Stimulated activated CD8-positive, alpha-beta memory T cell treated with anti-CD3 and anti-CD28 coated beads, Interleukin-15, amount 100 ng/mL, for 24 hours (primary cell): Measurements from ENCODE around the gene PRX.
"Not testable (repeated sequence)": the region's sequence is repeated elsewhere in the genome, so short reads cannot be mapped to it uniquely, and the experiment has no call there.

ENCODE experiments used
- DNase-seq: peaks from one replicate; pipeline ENCODE4 v3.0.0-alpha.2; 2020; ENCODE audit warnings: low read depth

Gene PRX

DNA sequence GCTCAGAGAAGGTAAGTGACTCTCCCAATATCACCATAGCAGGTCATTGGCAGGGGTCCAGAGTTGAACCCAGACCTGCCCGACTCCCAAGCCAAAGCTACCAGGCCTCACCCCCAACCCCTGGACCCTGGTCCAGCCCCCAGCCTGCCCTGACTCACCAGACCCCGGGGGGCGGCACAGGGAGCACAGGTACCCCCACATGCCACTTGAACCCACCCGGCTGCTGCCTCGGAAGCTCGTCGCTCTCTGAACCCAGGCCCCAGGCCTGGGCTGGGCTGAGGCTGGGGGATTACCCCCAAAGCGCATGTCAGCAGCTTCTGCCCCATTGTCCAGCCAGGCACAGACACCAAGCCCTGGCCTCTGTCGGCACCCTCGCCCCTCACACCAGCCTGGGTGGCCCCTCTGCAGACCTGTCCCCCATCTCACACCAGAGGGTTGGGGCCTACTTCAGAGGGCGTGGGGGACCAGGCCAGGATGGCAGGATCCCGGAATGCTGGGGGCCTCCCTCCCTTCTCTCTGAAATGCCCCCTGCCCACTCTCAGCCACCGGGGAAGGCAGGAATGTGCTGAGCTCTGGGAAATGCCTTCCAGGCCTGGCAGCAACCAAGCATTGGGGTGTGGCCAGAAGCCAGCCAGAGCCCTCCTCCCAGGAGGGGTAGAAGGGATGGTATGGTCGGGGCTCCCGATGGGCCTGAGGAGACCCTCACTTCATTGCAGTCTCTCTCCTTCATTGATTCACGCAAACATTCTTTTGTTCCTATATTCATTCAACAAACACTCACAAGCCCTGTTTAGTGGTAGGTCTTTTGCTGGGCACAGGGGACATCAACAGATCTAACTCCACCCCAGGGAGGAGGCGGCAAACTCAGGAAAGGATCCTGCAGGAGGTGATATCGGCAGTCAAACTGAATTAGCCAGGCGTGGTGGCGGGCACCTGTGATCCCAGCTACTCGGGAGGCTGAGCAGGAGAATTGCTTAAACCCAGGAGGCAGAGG, 1.7 kb upstream of the PRX start:
- DNase-seq = no peak

DNA sequence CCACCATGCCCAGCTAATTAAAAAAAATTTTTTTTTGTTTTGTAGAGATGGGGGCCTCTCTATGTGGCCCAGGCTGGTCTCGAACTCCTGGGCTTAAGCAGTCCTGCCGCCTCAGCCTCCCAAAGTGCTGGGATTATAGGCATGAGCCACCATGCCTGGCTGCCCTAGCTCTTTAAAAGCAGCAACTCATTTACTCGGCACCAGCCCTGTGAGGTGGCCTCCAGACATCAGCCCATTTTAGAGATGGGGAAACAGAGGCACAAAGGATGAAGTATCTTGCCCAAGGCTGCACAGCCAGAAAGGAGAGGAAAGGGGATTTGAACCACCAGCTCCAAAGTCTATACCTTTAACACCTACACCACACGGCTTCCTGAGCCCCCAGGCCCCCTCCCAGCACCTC, 312 bp downstream of the PRX start:
- no peak for DNase-seq

DNA sequence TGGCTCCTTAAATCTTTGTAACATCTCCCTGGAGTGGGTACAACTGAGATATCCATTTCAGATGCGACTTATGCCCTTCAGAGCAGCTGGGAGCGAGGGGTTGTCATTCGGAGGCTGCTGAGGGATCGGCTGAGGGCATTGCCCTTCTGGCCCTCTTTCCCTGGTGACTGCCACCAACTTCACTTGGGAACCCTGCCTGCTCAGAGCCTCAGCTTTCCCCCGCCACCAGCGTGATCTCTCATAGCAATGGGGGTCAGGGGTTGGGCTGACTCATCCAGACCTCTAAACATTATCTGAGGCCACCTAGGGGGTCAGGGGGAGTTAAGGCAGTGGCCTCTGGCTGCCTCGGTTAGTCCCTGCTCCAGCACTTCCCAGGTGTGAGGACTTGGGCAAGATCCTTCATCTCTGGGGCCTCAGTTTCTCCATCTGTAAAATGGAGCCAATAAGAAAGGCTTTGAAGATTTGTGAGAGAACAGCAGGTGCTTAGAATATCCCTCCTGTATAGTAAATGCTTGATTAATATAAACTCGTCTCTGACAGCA, 1.1 kb downstream of the PRX start:
- DNase-seq = no peak

DNA sequence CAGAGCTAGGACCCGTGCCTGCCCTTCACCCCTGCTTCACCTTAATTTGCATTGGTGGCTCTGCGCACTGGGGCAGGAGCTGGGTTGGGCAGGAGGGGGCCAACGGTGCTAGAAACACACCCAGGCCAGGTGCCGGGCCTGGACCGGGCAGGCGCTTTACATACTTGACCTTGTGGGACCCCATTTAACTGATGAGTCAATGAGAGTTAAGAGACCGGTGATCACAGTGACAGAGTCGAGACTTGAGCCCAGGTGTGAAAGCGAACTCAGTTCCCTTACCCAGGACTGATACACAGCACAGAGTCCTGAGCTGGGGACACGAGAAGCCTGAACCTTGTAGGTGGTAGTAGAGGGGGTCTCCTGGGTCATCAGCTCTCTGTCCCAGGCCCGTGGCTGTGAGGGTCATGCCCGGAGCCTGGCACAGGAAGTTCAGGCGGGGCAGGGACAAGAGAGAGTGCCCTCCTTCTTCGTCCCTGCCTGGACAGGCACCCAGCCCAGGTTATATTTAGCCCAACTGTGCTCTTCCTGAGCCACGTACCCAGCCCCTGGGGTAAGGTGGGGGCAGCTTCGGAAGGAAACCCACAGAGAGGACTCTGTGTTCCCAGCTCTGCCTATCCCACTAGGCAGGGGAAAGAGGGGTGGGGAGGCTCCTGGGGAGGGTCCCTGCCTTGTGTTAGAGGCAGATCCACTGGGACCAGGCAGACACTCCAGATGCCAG, 1.9 kb downstream of the PRX start:
- no peak for DNase-seq

DNA sequence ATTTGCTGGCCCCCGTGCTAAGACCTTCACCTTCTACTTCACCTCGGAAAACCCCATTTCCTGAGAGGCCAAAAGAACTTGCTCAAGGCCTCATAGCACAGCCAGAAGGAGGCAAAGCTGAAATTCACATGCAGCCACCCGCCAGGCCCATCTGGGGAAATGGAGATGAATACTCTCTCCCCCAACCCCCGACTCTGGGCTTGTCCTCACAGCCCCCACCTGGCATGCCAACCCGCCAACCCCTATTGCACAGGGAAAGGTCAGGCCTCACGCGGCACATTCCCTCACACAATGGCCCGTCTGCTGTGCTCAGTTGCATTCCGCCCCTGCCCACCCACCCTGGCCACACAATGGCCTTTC, 3.2 kb downstream of the PRX start:
- DNase-seq = no peak

DNA sequence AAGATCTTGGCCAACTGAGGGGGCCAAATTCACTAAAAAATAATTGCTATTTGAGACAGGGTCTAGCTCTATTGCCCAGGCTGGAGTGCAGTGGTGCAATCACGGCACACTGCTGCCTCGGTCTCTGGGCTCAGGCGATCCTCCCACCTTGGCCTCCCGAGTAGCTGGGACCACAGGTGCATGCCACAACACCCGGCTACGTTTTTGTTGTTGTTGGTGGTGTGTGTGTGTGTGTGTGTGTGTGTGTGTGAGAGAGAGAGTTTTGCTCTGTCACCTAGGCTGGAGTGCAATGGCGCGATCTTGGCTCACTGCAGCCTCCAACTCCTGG, 4.6 kb downstream of the PRX start:
- DNase-seq = not testable (repeated sequence)

DNA sequence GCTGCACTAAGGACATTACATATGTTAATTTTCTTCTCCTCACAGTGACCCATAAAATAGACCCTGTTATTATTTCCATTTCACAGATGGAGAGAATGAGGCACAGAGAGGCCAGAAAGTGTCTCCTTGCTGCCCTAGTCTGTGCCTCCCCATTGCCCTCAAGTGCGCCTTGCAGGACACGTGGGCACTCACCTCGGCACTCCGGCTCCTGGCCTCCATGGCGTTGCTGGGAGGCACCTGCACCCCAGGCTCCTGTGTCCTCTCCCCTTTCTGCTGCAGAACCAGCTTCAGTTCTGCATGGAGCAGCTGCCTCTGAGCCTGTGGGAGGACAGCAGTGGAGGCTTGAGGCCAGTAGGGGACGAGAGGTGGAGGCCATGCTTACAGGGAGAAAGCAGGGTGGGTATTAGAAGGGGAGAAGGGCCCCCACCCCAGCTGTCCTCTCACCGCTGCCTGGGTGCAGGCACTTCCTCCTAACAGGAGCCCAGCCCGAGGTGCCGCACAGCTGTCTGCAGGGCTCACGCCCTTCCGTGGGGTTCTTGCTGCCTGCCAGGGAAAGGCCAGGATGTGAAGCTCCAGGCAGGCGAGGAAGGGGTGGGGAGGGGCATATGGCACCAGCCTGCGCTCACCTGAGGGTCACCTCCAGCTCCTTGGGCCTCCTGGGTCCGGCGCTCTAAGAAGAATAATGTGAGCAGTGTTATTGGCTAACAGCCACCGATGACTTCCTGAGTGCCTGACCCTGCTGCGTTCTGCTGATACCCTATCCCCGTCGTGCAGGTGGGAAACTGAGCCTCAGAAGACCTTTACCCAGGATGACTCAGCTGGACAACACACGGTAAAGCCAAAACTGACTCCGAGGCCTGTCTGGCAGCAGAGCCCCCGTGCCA, 5.2 kb downstream of the PRX start:
- DNase-seq = no peak

DNA sequence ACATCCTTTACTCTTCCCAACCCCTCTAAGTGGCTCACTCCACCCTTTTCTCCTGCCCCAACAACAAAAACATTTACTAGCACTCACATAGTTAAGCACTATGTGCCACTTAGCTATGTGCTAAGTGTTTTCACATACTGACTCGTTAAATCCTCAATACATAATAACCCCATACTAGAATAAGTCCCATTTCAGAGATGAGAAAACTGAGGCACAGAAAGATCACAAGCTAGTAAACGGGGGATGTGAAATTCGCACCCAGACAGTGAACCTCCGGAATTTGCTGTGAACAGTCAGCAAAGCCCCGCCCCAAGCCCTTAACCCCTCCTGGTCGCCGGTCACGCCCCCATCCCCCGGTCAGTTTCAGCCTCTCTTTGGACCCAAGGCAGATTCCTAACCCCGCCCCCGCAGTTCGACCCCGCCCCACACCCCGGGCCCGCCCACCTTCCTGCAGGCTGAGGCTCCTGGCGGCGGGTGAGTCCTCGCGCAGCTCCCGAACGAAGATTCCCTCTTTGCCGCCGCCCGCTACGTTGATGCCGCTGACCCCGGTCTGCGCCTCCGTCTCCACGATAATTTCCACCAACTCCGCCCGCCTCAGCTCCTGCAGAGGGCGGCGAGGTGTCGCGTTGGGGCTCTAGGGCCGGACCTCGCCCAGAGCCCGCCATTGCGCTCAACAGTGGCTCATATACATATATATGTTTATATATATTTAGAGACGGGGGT, 9.8 kb downstream of the PRX start:
- DNase-seq = peak; percentile 57

DNA sequence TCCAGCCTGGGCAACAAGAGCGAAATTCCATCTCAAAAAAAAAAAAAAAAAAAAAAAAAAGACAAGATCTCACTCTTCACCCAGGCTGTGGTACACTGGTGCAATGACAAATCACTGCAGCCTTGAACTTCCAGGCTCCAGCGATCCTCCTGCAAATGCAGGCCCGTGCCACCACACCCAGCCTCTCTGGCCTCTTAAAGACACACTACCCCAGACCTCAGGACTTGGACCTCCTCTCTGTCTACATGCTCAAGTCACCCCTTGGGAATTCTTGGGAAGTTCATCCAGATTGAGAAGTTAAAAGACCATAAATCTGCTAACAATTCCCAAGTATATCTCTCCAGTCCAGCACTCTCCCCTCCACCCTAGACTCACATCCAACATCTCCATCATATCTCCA, 12.6 kb downstream of the PRX start:
- DNase-seq = no peak

DNA sequence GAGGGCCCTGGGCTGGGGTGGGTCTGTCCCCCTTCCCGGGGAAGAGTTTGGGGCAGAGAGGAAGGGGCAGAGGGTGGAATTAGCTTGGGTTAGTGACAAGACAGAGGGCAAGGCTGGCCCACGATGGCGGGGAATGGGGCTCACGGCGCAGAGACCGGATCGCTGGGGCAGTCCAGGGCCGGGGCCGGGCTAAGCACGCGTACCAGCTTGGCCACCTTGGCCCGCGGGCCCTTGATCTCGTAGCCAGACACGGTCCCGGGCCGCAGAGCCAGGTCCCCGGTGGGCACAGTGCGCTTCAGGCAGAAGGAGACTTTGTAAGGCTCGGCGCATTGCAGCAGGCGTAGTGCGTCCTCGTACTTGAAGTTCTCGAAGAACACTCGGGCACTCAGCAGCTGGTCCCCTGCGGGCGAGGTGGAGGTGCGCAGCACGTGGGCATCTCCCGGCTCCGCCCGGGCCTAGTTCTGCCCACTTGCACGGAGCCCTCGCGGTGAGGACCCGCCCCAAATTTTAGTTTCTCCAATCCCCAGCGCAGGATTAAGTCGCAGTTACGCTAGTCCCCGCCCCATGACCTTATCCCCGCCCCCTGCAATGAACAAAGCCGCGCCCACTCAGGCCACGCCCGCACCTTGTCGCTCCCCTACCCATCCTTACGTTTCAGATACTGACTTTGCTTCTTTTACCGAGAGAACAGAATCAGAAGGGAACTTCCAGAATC, 14.6 kb downstream of the PRX start:
- DNase-seq = peak; percentile 21

DNA sequence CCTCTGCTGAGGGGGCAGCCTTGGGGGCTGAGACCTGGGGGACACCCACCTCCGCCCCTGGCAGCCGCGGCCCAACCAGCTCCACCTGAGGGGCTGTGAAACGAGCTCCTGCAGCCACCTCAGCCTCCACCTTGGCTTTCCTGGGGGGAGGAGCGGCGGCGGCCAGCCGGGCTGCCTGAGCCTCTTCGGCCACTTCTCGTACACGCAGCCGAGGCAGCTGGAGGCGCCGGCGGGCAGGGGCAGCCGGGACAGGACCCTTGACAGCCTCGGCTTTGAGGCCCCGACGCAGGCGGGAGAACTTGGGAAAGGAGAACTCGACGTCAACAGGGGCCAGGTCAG, 15.6 kb downstream of the PRX start:
- no peak for DNase-seq

DNA sequence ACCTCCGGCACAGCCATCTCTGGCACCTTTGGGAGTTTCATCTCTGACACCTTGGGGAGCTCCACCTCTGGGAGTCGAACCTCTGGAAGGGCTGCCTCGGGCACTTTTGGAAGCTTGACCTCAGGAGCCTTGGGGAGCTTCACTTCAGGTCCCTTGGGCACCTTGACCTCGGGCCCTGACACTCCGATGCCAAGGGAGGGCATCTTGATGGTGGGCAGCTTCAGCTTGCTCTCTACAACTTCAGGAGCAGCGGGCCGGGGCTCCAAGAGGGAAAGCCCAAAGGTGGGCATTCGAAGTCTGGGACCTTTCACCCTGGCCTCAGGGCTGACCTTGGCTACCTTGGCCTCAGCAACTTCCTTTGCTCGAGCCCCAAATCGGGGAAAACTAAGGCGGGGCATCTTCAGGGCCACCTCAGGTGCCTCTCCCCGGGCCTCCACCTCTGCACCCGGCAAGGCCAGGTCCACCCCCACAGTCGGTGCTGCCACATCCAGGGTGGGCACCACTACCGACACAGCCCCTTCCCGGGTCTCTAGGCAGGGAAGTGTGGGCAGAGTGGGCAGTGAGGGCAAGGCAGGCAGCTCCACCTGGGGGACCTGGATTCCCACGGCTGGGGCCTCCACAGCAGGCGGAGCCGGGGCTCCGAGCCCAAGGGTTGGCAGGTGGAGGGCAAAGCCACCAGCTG, 16.2 kb downstream of the PRX start:
- DNase-seq = no peak

DNA sequence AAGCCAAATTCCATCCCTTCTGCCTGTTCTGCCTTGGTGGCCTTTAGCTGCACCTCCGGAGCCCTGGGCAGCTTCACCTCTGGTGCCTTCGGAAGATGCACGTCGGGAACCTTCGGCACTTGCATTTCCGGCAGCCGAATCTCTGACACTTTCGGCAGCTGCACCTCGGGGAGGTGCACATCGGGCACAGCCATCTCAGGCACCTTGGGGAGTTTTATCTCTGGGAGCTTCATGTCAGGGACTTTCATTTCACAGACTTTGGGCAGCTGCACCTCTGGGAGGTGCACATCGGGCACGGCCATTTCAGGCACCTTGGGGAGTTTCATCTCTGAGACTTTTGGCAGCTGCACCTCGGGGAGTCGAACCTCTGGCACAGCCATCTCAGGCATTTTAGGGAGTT, 17.2 kb downstream of the PRX start:
- DNase-seq = no peak

DNA sequence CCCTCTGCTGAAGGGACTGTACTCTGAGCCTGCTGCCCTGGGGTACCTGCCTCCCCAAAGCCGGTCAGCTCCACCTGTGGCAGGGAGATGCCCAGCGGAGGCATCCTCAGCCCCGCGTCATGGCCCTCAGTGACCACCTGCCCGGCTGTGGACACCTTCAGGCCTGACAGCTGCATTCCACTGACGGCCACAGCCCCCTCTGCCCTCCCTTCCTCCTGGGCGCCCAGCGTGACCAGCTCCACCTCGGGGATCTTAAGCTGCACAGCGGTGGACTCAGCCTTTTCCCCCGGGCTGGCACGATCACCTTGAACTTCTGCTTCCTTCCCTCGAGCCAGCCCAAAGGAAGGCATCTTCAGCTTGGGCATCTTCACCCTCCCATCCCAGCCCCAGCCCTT, 18.4 kb downstream of the PRX start:
- DNase-seq = no peak

DNA sequence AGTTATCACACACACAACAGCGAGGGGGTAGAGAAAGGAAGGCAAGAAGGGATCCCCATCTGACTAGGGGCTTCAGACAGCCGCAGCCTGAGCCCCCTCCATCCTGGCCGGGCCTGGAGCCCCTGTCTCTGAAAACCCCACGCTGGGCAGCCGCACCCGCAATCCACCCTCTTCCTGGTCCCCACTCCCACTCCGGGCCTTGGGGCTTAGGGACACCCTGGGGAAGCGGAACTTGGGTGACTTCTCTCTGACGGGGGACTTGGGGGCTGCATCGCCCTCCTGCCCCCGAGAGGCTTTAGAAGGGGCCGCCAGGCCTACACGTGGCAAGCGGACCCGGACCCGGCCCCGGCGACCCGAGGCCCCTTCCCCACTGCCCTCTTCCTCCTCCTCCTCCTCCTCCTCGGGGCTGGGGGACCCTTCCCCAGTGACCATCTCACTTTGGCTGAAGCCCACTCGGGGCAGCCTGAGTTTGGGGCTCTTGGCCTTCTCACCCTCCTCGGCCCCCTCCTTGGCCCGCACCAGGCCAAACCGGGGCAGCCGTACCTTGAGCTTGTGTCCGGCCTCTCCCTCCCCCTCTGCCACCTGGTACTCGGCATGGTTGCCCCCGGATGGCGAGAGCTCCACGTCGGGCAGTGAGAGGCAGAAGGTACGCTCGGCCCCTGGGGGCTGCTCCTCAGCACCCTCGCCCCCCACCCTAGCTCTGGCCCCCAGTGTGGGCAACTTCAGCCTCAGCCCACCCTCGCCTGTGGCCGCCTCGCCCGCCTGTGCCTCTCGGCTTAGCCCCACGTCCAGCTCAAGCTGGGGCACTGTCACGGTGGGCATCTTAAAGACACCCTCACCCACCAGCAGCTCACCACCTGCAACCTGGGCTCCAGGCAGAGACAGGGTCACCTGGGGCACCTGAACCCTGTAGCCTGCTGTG, 19.0 kb downstream of the PRX start:
- DNase-seq = no peak

DNA sequence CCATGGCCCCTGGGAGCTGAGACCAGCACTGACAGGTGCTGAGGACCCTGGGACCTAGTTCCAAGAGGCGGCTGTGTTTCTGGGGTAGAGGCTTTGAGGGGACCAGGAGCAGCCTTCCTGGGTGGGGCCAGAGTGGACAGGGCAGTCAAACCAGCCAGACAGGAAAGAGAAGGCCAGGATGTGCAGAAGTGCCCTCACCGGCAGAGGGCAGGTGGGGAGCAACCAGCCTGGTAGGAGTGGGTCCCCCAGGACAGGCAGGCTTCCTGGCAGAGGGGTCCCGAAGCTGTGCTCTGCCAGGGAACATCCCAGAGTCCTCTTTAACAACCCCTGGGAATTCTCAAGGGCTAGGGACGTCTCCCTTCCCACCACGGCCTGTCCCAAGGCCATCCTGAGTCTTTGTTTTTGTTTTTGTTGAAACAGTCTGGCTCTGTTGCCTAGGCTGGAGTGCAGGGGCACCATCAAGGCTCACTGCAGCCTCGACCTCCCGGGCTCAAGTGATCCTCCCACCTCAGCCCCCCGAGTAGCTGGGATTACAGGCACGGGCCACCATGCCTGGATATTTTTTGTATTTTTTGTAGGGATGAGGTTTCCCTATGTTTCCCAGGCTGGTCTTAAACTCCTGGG, 20.2 kb downstream of the PRX start:
- no peak for DNase-seq

DNA sequence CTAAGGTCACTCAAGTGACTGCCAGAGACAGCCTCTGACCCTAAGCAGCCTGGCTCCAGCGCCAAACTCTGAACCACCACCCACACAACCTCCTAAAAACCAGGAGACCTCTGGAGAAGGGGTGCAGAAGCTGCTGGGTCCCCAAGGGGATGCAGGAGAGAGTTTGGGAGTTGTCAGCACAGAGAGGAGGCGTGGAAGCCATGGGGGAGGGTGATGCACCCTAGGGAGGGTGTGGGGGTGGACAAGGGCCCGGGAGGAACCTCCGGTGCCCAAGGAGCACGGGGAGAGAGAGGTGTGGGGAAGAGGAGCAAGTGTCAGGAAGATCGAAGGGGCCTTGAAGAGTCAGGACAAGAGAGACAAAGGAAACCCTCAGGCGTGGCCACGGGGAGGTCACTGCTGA, 21.1 kb downstream of the PRX start:
- no peak for DNase-seq

DNA sequence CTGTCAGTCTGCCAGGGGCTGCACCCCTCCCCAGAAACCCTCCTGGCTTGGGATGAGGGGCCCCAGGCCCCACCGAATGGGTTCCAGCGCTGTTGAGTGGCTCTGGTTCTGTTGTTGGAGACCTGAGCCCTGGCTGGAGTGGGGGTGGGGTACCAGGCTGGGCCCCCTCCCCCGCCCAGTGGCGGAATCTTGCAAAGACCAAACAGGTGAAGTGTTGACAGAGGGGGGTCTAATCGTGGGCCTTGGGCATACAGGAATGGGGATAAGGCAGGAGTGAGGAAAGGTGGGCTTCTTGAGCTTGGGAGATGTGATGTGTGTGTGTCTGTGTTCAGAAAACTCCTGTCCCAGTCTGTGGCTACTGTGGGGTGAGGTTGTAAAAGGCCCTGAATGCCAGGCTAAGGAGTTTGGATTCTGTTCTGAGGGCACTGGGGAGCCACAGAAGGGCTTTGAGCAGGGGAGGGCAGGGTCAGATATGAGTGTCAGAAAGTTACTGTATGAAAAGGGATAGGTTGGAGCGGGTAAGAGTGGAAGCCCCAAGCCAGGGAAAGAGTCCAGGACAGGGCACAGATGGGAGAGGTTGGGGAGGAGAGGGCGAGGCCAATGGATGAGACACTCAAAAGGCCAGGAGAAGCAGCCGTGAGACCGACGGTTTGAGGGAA, 23.0 kb downstream of the PRX start, which contains the start of gene HIPK4:
Gene HIPK4, minus strand, starts transcription at position 98 of the 659 bp plus-strand sequence. CDS start 279 bp downstream, outside the sequence.
- DNase-seq = no peak
